WI38 (cell line): Measurements from ENCODE around the gene C7.
"Not testable (repeated sequence)": the region's sequence is repeated elsewhere in the genome, so short reads cannot be mapped to it uniquely, and the experiment has no call there.

Source experiments
- H3K4me3 ChIP-seq: 2 replicates; pipeline ENCODE4 v1.5.1; 2011; ENCODE audit warnings: low read depth, mild to moderate bottlenecking, control low read depth, low read length
- CTCF ChIP-seq: IDR thresholded peaks from 2 replicates; pipeline ENCODE4 v1.5.1; 2012; ENCODE audit warnings: low read depth, mild to moderate bottlenecking, control low read depth, low read length

Gene C7

GRCh38 chr5:41004931-41005330 is 95.6 kb downstream of the C7 start:
- TF ChIP-seq CTCF: no peak
- no peak overlapping the region for H3K4me3 ChIP-seq

- H3K4me3 ChIP-seq: no peak overlapping the region
- no peak for TF ChIP-seq CTCF
Observed at GRCh38 chr5:41009232-41009631, 99.9 kb downstream of the C7 start.

- no peak for TF ChIP-seq CTCF
- no peak overlapping the region for H3K4me3 ChIP-seq
Observed at GRCh38 chr5:41010572-41010971, 101.3 kb downstream of the C7 start.

GRCh38 chr5:41012318-41012717 is 103.0 kb downstream of the C7 start:
- no peak overlapping the region for H3K4me3 ChIP-seq
- no peak for TF ChIP-seq CTCF

- H3K4me3 ChIP-seq: not testable (repeated sequence)
Observed at GRCh38 chr5:41022600-41022999, 113.3 kb downstream of the C7 start.
